ENCODE results near the gene WDR4. TPM values are rescaled to one million over a fixed set of nuclear protein-coding genes. Genes with fewer than 3 reads are reported as not detected.
"Not testable (repeated sequence)": the region's sequence is repeated elsewhere in the genome, so short reads cannot be mapped to it uniquely, and the experiment has no call there.

Gene WDR4
- total RNA-seq, 1 experiment from 2014 or later = 34.3 TPM

- no peak for DNase-seq (ENCODE audit: low read depth)
- in situ Hi-C loops (cut with HindIII; ENCODE audit: low pct_unique_long_range_greater_than_20kb, low sequenced_read_pairs) = no loop called here
Measured at GRCh38 chr21:42858185-42858847, 21.0 kb downstream of the WDR4 start.

GRCh38 chr21:42857216-42857615 is 22.1 kb downstream of the WDR4 start:
- in situ Hi-C loops (cut with HindIII; ENCODE audit: low pct_unique_long_range_greater_than_20kb, low sequenced_read_pairs) = no loop called here
- no peak for DNase-seq (ENCODE audit: low read depth)

GRCh38 chr21:42855937-42856335 is 23.4 kb downstream of the WDR4 start:
- no peak for DNase-seq (ENCODE audit: low read depth)
- in situ Hi-C loops (cut with HindIII; ENCODE audit: low pct_unique_long_range_greater_than_20kb, low sequenced_read_pairs) = no loop called here

- in situ Hi-C loops (cut with HindIII; ENCODE audit: low pct_unique_long_range_greater_than_20kb, low sequenced_read_pairs) = no loop called here
- DNase-seq (ENCODE audit: low read depth) = no peak
Measured at GRCh38 chr21:42855171-42855936, 24.0 kb downstream of the WDR4 start.

GRCh38 chr21:42854246-42855010 is 24.9 kb downstream of the WDR4 start:
- in situ Hi-C loops (cut with HindIII; ENCODE audit: low pct_unique_long_range_greater_than_20kb, low sequenced_read_pairs) = no loop called here

GRCh38 chr21:42853621-42854020 is 25.7 kb downstream of the WDR4 start:
- no peak for DNase-seq (ENCODE audit: low read depth)
- in situ Hi-C loops (cut with HindIII; ENCODE audit: low pct_unique_long_range_greater_than_20kb, low sequenced_read_pairs) = no loop called here

More at GRCh38 chr21:42854246-42855010, 24.9 kb downstream of the WDR4 start:
- DNase-seq (ENCODE audit: low read depth) = no peak

- in situ Hi-C loops (cut with HindIII; ENCODE audit: low pct_unique_long_range_greater_than_20kb, low sequenced_read_pairs) = no loop called here
- DNase-seq (ENCODE audit: low read depth) = no peak
Measured at GRCh38 chr21:42852925-42853570, 26.3 kb downstream of the WDR4 start.

GRCh38 chr21:42851812-42852665 is 27.3 kb downstream of the WDR4 start:
- DNase-seq (ENCODE audit: low read depth) = no peak
- in situ Hi-C loops (cut with HindIII; ENCODE audit: low pct_unique_long_range_greater_than_20kb, low sequenced_read_pairs) = no loop called here

GRCh38 chr21:42850866-42851391 is 28.4 kb downstream of the WDR4 start:
- no peak for DNase-seq (ENCODE audit: low read depth)
- in situ Hi-C loops (cut with HindIII; ENCODE audit: low pct_unique_long_range_greater_than_20kb, low sequenced_read_pairs) = no loop called here

GRCh38 chr21:42850463-42850862 is 28.9 kb downstream of the WDR4 start:
- DNase-seq (ENCODE audit: low read depth) = no peak
- in situ Hi-C loops (cut with HindIII; ENCODE audit: low pct_unique_long_range_greater_than_20kb, low sequenced_read_pairs) = no loop called here

GRCh38 chr21:42849759-42850412 is 29.5 kb downstream of the WDR4 start:
- in situ Hi-C loops (cut with HindIII; ENCODE audit: low pct_unique_long_range_greater_than_20kb, low sequenced_read_pairs) = no loop called here
- DNase-seq (ENCODE audit: low read depth) = no peak

- in situ Hi-C loops (cut with HindIII; ENCODE audit: low pct_unique_long_range_greater_than_20kb, low sequenced_read_pairs) = no loop called here
Measured at GRCh38 chr21:42848932-42849758, 30.2 kb downstream of the WDR4 start.

GRCh38 chr21:42848144-42848931 is 31.0 kb downstream of the WDR4 start:
- DNase-seq (ENCODE audit: low read depth); in situ Hi-C loops (cut with HindIII; ENCODE audit: low pct_unique_long_range_greater_than_20kb, low sequenced_read_pairs): not testable (repeated sequence)

More at GRCh38 chr21:42848932-42849758, 30.2 kb downstream of the WDR4 start:
- no peak for DNase-seq (ENCODE audit: low read depth)

- no peak for DNase-seq (ENCODE audit: low read depth)
- in situ Hi-C loops (cut with HindIII; ENCODE audit: low pct_unique_long_range_greater_than_20kb, low sequenced_read_pairs) = no loop called here
Measured at GRCh38 chr21:42847726-42848125, 31.6 kb downstream of the WDR4 start.

GRCh38 chr21:42847051-42847707 is 32.2 kb downstream of the WDR4 start:
- no peak for DNase-seq (ENCODE audit: low read depth)
- in situ Hi-C loops (cut with HindIII; ENCODE audit: low pct_unique_long_range_greater_than_20kb, low sequenced_read_pairs) = no loop called here

Measured in Caki2 (cell line).